IPS DF 6.9 (cell line): ENCODE measurements around the gene TMEM117.

Experiments
- DNase-seq: peaks from one replicate; pipeline ENCODE4 v3.0.0-alpha.2; 2013; ENCODE audit warnings: low read depth, low spot score
- H3K27ac ChIP-seq: one replicate; pipeline ENCODE4 v1.5.1; 2013; ENCODE audit warnings: low read length, control low read depth
- H3K27me3 ChIP-seq: 2 replicates; pipeline ENCODE4 v1.6.1; 2013; ENCODE audit warnings: mild to moderate bottlenecking, low read length; ENCODE audit not compliant: control insufficient read depth, insufficient read depth
- H3K36me3 ChIP-seq: 2 replicates; pipeline ENCODE4 v1.6.1; 2013; ENCODE audit warnings: low read length; ENCODE audit not compliant: control insufficient read depth, insufficient read depth
- H3K4me1 ChIP-seq: 2 replicates; pipeline ENCODE4 v1.6.1; 2013; ENCODE audit warnings: low read length; ENCODE audit not compliant: control insufficient read depth, insufficient read depth
- H3K4me3 ChIP-seq: 2 replicates; pipeline ENCODE4 v1.5.1; 2013; ENCODE audit warnings: mild to moderate bottlenecking, low read length
- H3K9me3 ChIP-seq: 2 replicates; pipeline ENCODE4 v1.6.1; 2013; ENCODE audit warnings: low read length, inconsistent platforms; ENCODE audit not compliant: control insufficient read depth, insufficient read depth
- WGBS: extraction: QIAGEN DNeasy Blood & Tissue Kit; methylation state at CpG from one replicate; pipeline ENCODE4 v1.1.7; 2013; ENCODE audit warnings: mixed read lengths, missing lambda C conversion rate; ENCODE audit not compliant: insufficient read length, insufficient coverage; 5-methylcytosine and 5-hydroxymethylcytosine counted together

The TMEM117 gene

DNA sequence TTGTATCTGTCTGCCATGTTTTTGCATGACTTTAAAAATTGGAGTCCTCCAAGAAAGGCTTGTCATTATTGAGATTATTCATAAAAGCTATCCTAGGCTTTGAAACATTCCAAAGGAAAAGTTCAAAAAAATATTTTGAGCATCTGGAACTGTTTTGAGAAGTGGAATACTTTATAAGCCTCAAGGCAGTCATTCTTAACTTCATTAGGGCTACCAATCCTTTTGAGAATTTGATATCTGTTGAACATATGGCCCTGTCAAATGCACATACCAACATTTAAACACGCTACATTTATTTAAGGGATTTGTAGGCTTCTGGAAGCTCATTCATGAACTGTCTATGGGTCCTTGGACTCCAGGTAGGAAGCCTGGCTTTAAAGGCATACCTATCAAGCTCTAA is 77.0 kb downstream of the TMEM117 start:
- DNase-seq = no peak
- H3K27me3 ChIP-seq = no peaks in the 10 kb centered on the region
- no peaks in the 10 kb centered on the region for H3K36me3 ChIP-seq
- H3K9me3 ChIP-seq = no peaks in the 10 kb centered on the region
- H3K4me1 ChIP-seq = no peaks in the 10 kb centered on the region
- WGBS = no CpG with 5 or more reads among the region's 1 CpG
- no peak overlapping the region for H3K27ac ChIP-seq
- H3K4me3 ChIP-seq = no peak overlapping the region

DNA sequence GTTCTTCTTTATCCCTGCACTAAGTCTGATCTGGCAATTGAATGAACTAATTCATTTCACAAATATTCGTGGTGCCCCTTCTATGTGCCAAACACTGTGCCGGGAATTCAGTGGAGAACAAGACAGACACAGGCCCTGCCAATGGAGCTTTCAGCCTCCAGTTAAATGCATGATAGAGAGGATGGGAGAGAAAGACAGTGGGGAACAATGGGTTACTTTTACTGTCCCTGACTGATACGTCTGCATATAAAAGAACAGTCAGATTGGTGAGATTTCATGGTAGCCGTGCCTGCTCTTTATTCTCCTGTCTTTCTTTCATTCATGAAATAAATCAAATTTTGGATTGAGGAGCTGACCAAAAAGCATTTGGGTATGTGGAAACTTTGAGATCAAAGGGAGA is 78.5 kb downstream of the TMEM117 start:
- DNase-seq = no peak
- H3K36me3 ChIP-seq = no peaks in the 10 kb centered on the region
- no peaks in the 10 kb centered on the region for H3K27me3 ChIP-seq
- no peaks in the 10 kb centered on the region for H3K9me3 ChIP-seq
- no peaks in the 10 kb centered on the region for H3K4me1 ChIP-seq
- H3K27ac ChIP-seq = no peak overlapping the region
- no peak overlapping the region for H3K4me3 ChIP-seq
- no CpG with 5 or more reads among the region's 4 CpGs for WGBS

DNA sequence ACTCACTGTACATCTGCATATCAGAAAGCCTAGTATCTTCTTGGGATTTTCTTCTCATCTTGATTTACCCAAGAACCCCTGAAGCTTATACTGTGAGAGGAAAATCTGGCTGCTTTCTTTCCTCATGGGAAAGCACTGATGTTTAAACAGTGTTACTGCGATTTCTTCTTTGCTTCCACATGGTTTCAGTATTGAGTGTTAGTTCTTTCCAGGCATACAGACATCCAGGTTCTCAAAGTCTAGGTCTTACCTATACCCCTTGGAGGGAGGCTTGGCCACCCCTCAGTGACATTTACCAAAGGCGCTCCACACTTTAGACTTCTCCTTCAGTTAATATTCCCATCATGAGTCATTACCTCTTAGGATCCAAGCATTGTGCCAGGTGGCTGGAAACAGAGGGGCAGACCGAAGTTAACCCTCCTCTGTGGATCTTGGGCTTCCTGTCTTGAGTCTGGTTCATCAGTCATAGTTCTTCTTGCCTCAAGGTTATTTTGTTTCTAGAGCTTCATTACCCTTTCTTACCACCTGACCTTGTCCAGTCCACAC is 79.1 kb downstream of the TMEM117 start:
- no peaks in the 10 kb centered on the region for H3K36me3 ChIP-seq
- WGBS = no CpG with 5 or more reads among the region's 3 CpGs
- no peak for DNase-seq
- no peaks in the 10 kb centered on the region for H3K9me3 ChIP-seq
- no peaks in the 10 kb centered on the region for H3K4me1 ChIP-seq
- H3K27ac ChIP-seq = no peak overlapping the region
- no peak overlapping the region for H3K4me3 ChIP-seq
- H3K27me3 ChIP-seq = no peaks in the 10 kb centered on the region

DNA sequence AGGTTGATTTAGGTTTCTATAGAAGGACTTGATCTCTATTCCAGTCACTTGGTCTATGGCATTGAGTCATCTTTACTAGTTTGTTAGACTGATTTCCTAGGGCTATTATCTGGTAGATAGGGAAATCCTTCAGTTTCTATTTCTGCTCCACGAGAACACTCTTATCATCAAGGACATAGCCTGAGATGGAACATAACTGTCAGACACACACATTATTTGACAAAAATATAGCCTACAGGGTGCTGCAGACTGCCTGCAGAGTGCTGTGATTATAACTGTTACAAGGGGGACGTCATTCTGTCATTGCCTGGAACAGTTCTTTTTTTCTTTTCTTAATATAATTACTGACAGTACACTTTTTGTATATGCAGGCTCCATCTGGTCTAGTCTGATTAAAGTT is 82.0 kb downstream of the TMEM117 start:
- Histone ChIP-seq H3K36me3 (no peaks in the 10 kb centered on the region), H3K4me1 (no peaks in the 10 kb centered on the region), H3K9me3 (no peaks in the 10 kb centered on the region), H3K4me3 (no peak overlapping the region), H3K27ac (no peak overlapping the region), H3K27me3 (no peaks in the 10 kb centered on the region)
- DNase-seq = no peak
- WGBS = no CpG with 5 or more reads among the region's 2 CpGs

DNA sequence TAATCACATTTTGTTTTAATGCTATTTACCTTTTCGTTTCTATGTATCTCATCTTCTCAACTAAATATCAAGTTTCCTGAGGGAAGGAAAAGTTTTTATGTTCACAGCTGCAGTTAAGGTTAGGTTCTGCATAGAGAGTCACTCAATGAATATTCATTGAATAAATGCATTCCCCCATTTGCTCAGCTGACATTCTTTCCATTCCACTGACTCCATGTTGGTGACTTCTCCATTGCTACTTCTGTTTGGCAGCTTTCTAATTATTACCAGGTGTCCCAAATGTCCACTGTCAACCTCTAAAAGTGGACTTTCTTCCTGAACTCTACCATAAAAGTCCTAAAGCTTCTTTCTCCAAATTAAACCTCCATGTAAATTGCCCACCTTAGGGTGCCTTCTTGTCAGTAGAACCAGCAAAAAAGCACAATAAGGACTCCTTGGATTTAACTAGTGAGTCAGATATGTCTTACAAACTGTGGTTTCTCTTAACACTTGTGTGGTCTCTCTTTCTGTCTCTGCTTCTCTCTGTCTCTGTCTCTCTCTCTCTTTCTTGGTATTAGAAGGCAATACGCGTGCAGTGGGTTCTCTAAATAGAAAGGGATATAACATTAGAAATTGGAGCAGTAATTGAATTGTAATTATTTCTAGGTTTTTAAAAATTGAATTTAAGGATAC is 85.9 kb downstream of the TMEM117 start:
- H3K27ac ChIP-seq = no peak overlapping the region
- H3K36me3 ChIP-seq = no peaks in the 10 kb centered on the region
- no CpG with 5 or more reads among the region's 3 CpGs for WGBS
- DNase-seq = no peak
- H3K4me3 ChIP-seq = no peak overlapping the region
- no peaks in the 10 kb centered on the region for H3K9me3 ChIP-seq
- H3K4me1 ChIP-seq = no peaks in the 10 kb centered on the region
- no peaks in the 10 kb centered on the region for H3K27me3 ChIP-seq

DNA sequence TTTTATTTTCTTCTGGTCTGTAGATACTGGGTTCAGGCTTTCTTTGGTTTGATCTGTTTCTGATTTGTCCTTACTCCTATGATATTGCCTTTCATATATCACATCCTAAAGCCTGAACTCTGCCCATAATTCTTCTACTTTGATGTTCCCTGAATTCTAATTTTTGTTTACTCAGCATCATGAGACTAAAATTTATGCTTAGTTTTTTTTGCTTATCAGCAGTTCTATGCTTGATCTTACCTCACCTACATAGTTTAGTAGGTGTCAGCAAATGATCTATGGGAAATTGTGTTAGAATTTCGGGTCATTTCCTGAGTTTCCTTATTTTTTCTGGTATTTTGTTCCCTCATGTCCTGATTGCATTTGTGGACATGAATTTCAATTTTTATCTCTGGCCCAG is 94.2 kb downstream of the TMEM117 start:
- Histone ChIP-seq H3K4me1 (no peaks in the 10 kb centered on the region), H3K9me3 (no peaks in the 10 kb centered on the region), H3K36me3 (no peaks in the 10 kb centered on the region), H3K4me3 (no peak overlapping the region), H3K27me3 (no peaks in the 10 kb centered on the region), H3K27ac (no peak overlapping the region)
- no peak for DNase-seq
- no CpG with 5 or more reads among the region's 1 CpG for WGBS

DNA sequence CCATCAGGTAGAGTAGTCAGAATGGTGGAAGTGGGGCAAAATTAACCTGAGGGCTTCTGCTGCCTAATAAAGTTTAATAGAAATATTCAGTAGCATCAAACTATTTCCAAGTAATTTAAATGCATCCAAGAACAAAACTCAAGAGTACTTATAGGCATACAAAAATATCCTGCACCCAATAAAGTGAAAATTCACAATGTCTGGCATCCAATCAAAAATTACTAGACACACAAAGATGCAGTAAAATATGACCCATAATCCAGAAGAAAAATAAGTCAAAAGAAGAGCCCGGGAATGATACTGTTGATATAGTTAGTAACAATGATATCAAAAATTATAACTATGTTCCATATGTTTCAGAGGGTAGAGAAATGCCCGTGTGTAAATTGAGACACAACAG is 95.3 kb downstream of the TMEM117 start:
- no peak for DNase-seq
- WGBS = no CpG with 5 or more reads among the region's 2 CpGs
- H3K4me1 ChIP-seq = no peaks in the 10 kb centered on the region
- no peaks in the 10 kb centered on the region for H3K9me3 ChIP-seq
- H3K4me3 ChIP-seq = no peak overlapping the region
- H3K36me3 ChIP-seq = no peaks in the 10 kb centered on the region
- H3K27me3 ChIP-seq = no peaks in the 10 kb centered on the region
- H3K27ac ChIP-seq = no peak overlapping the region

DNA sequence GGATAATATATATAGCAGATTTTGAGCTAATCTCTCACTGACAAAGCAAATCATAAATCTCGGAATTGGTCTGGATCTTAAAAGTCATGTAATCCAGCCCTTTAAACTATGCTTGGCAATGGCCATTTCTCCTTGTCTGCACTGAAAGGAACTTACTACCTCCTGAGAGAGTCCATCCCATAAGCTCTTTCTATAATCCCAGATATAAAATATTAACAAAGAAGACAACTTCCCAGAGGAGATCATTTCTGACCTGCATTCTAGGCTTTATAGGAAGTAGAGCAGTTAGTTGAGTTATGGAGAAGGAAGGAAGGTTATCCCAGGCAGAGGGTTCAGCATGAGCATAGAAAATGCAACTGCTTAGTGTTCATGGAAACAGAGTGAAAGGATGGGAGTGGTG is 99.7 kb downstream of the TMEM117 start:
- no peaks in the 10 kb centered on the region for H3K9me3 ChIP-seq
- H3K27ac ChIP-seq = no peak overlapping the region
- no peak overlapping the region for H3K4me3 ChIP-seq
- no peaks in the 10 kb centered on the region for H3K27me3 ChIP-seq
- DNase-seq = no peak
- no peaks in the 10 kb centered on the region for H3K36me3 ChIP-seq
- no CpG with 5 or more reads among the region's 1 CpG for WGBS
- H3K4me1 ChIP-seq = no peaks in the 10 kb centered on the region

DNA sequence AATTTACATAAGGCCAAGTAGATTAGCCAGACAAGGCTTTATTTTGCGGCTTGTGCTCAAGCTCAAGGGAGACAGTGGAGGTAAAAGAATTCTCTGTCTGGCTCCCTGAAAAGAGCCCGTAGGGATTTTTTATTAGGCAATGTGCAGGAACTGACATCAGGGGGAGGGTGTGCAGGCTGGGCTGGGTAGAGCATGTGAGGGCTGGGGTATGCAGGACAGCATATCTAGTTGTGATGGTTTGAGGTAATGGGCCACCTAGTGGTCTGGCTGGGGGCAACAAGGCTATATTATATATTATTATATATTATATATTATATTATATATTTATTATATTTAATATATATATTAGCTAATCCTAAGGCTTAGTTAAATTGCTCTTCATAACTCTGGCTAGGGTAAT is 102.1 kb downstream of the TMEM117 start:
- no peak overlapping the region for H3K27ac ChIP-seq
- no peaks in the 10 kb centered on the region for H3K9me3 ChIP-seq
- no peak for DNase-seq
- no peaks in the 10 kb centered on the region for H3K27me3 ChIP-seq
- H3K4me3 ChIP-seq = no peak overlapping the region
- WGBS = no CpG with 5 or more reads among the region's 2 CpGs
- no peaks in the 10 kb centered on the region for H3K4me1 ChIP-seq
- no peaks in the 10 kb centered on the region for H3K36me3 ChIP-seq

DNA sequence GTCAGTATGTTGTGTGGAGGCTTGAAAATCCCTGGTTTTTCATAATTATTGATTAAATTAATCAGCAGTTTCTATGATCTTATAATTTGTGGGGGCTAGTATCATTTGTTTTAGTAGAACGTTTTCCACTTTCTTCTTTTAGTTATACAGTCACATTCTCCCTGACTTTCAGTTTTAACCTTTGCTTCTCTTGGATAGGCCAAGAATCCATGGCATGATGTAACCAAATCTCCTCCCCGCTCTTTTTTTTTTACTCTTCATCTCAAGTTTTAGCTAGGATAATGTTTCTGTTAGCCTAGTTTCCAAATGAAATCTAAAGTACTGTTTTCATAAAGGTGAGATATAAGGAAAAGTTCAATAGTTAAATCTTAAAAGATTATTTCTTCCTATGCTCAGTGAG is 106.5 kb downstream of the TMEM117 start:
- no peak for DNase-seq
- H3K27me3 ChIP-seq = no peaks in the 10 kb centered on the region
- H3K27ac ChIP-seq = no peak overlapping the region
- no peaks in the 10 kb centered on the region for H3K36me3 ChIP-seq
- no CpG with 5 or more reads among the region's 2 CpGs for WGBS
- H3K4me1 ChIP-seq = no peaks in the 10 kb centered on the region
- H3K9me3 ChIP-seq = no peaks in the 10 kb centered on the region
- H3K4me3 ChIP-seq = no peak overlapping the region

DNA sequence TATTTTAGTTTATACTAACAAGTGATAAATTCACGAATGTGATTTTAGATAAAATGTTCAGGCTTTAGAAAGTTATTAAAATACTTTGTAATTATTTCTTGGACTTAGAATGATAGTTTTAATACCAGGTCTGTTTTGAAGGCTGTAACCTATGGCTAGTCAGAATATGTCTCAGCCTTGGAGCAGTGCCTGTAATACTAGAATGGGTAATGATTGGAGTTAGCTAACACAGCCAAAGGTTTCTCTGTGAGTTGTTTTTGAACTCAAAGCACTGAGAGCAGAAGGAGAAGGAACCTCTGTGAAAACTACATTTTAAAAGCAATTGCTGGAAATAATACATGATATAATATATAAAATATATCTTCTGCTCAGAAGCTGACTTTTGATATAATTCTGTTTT is 110.1 kb downstream of the TMEM117 start:
- 100% methylated on average over 1 of the region's 1 CpG for WGBS
- Histone ChIP-seq H3K9me3 (no peaks in the 10 kb centered on the region), H3K36me3 (no peaks in the 10 kb centered on the region), H3K27me3 (no peaks in the 10 kb centered on the region), H3K27ac (no peak overlapping the region), H3K4me1 (no peaks in the 10 kb centered on the region), H3K4me3 (no peak overlapping the region)
- no peak for DNase-seq
